ENCODE measurements around the gene CUX1.

DNA sequence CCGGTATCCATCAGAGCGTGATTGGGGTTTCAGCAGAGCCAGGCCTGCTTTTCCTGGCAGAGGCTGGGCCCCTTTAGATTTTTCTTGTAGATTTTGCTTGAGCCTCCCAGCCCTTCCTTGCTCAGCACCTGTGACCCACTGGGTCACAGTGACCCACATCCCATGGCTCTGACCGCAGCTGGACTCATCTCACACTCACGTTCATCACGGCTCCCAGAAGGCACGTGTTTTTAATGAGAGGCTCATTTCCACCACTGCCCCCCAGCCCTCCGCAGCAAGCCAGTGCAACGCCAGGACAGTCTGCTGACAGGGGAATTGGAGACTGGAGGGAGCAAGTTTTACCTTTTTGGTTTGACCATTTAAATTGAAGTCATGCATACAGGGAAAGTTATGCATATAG lies 155.7 kb downstream of the CUX1 start:
- TF ChIP-seq, protein P1, sequence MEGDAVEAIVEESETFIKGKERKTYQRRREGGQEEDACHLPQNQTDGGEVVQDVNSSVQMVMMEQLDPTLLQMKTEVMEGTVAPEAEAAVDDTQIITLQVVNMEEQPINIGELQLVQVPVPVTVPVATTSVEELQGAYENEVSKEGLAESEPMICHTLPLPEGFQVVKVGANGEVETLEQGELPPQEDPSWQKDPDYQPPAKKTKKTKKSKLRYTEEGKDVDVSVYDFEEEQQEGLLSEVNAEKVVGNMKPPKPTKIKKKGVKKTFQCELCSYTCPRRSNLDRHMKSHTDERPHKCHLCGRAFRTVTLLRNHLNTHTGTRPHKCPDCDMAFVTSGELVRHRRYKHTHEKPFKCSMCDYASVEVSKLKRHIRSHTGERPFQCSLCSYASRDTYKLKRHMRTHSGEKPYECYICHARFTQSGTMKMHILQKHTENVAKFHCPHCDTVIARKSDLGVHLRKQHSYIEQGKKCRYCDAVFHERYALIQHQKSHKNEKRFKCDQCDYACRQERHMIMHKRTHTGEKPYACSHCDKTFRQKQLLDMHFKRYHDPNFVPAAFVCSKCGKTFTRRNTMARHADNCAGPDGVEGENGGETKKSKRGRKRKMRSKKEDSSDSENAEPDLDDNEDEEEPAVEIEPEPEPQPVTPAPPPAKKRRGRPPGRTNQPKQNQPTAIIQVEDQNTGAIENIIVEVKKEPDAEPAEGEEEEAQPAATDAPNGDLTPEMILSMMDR (IDR thresholded peaks at IDR 0.05; ENCODE audit: low read depth, low read length, poor library complexity, severe bottlenecking) = no peak
- no peak for TF ChIP-seq EZH2phosphoT487 (IDR thresholded peaks at IDR 0.05; ENCODE audit: borderline replicate concordance, low read length)
